Loucy (cell line): Measurements from ENCODE around the gene SNCAIP.

Experiments used
- CTCF ChIP-seq: fragments of 200-600 bp; sonication (generic); conservative IDR thresholded peaks from 2 replicates; pipeline ENCODE4 v1.5.1; 2014; ENCODE audit warnings: mild to moderate bottlenecking, antibody characterized with exemption, low read length
- EZH2phosphoT487 ChIP-seq: fragments of 200-600 bp; IDR thresholded peaks from 2 replicates; pipeline ENCODE4 v1.6.1; 2018; ENCODE audit warnings: antibody characterized with exemption, mild to moderate bottlenecking, moderate library complexity, borderline replicate concordance

GRCh38 chr5:122444411-122444810, 132.4 kb downstream of the SNCAIP start:
- TF ChIP-seq CTCF, result no peak
- TF ChIP-seq EZH2phosphoT487, result no peak
